ENCODE data around the gene MYBPH. TPM values are rescaled to one million over a fixed set of nuclear protein-coding genes. Genes with fewer than 3 reads are reported as not detected.

The MYBPH gene
- total RNA-seq, 4 donors from 2014 or later = not detected

- Histone ChIP-seq H3K4me3 (no peak overlapping the region), H3K4me1 (peaks cover 3 to 10% (median 9%) of the 10 kb centered on the region in 4 donors), H3K27me3 (peaks cover 0 to 94% (median 28%) of the 10 kb centered on the region in 4 donors), H3K9me3 (no peaks in the 10 kb centered on the region), H3K36me3 (no peaks in the 10 kb centered on the region), H3K27ac (replicated peaks in 1 of 4) (no peak overlapping the region)
- TF ChIP-seq POLR2A (IDR thresholded peaks at IDR 0.05; ENCODE audit: low read depth) (no peak), EP300 (IDR thresholded peaks at IDR 0.05) (no peak), POLR2AphosphoS5 (IDR thresholded peaks at IDR 0.05) (no peak)
- TF ChIP-seq, protein P1, sequence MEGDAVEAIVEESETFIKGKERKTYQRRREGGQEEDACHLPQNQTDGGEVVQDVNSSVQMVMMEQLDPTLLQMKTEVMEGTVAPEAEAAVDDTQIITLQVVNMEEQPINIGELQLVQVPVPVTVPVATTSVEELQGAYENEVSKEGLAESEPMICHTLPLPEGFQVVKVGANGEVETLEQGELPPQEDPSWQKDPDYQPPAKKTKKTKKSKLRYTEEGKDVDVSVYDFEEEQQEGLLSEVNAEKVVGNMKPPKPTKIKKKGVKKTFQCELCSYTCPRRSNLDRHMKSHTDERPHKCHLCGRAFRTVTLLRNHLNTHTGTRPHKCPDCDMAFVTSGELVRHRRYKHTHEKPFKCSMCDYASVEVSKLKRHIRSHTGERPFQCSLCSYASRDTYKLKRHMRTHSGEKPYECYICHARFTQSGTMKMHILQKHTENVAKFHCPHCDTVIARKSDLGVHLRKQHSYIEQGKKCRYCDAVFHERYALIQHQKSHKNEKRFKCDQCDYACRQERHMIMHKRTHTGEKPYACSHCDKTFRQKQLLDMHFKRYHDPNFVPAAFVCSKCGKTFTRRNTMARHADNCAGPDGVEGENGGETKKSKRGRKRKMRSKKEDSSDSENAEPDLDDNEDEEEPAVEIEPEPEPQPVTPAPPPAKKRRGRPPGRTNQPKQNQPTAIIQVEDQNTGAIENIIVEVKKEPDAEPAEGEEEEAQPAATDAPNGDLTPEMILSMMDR (IDR thresholded peaks at IDR 0.05) = no peak
- WGBS = 63% methylated on average over 4 of the region's 7 CpGs
- intact Hi-C loops (cut with DNase I) = no loop called here
- peak; percentile 64 for DNase-seq (ENCODE audit: extremely low spot score)
Observed at GRCh38 chr1:203120325-203121153, 55.1 kb downstream of the MYBPH start.

Other genes with a start within 250 kb of the MYBPH start
- 10 to 100 TPM; 16.7 to 22.4 (median 19.3) TPM for gene KLHL12, start 248.6 kb downstream of the MYBPH start, total RNA-seq
- 10 to 100 TPM; 53.6 to 93.4 (median 70.0) TPM for gene ADIPOR1, start 217.5 kb downstream of the MYBPH start, total RNA-seq
- gene CYB5R1, start 208.6 kb downstream of the MYBPH start, total RNA-seq = 10 to 100 TPM; 28.2 to 51.2 (median 48.5) TPM
- gene TMEM183A, start 168.5 kb downstream of the MYBPH start, total RNA-seq = 10 to 100 TPM; 69.0 to 93.9 (median 87.6) TPM
- gene PPFIA4, start 149.3 kb downstream of the MYBPH start, total RNA-seq = 1 to 10 TPM in 2 of 4 donors, under 1 TPM in 2; 0.42 to 1.6 (median 1.1) TPM
- not detected for gene MYOG, start 89.8 kb downstream of the MYBPH start, total RNA-seq
- 1 to 10 TPM in 2 of 4 donors, under 1 TPM in 2; 0.34 to 1.7 (median 0.80) TPM for gene ADORA1, start 48.1 kb downstream of the MYBPH start, total RNA-seq
- 1 to 10 TPM in 3 of 4 donors, not detected in 1; 1.3 to 2.1 (median 1.7) TPM for gene CHI3L1, start 10.9 kb upstream of the MYBPH start, total RNA-seq
- under 1 TPM in 3 of 4 donors, not detected in 1; 0.11 to 0.26 (median 0.17) TPM for gene CHIT1, start 53.8 kb upstream of the MYBPH start, total RNA-seq
- gene BTG2, start 129.7 kb upstream of the MYBPH start, total RNA-seq = 100 to 1,000 TPM in 3 of 4 donors, 10 to 100 TPM in 1; 67.7 to 656 (median 159) TPM
- 10 to 100 TPM; 24.5 to 36.8 (median 33.8) TPM for gene FMOD, start 175.3 kb upstream of the MYBPH start, total RNA-seq